ENCODE data around the gene BAHCC1. TPM values are rescaled to one million over a fixed set of nuclear protein-coding genes. Genes with fewer than 3 reads are reported as not detected.
A peak's percentile ranks its signal among the peaks of the same experiment; 100 is the strongest.

BAHCC1 gene
- total RNA-seq, 6 donors from 2014 or later: 8.2 to 81.7 (median 21.0) TPM

- DNase-seq: peak in 1 of 2 donors; percentile 60
- Histone ChIP-seq H3K9me3 (no peaks in the 10 kb centered on the region), H3K36me3 (no peaks in the 10 kb centered on the region), H3K4me1 (no peaks in the 10 kb centered on the region), H3K27me3 (no peaks in the 10 kb centered on the region), H3K4me3 (no peak overlapping the region), H3K27ac (no peak overlapping the region)
- TF ChIP-seq EP300 (IDR thresholded peaks at IDR 0.05): no peak
- TF ChIP-seq CTCF (IDR thresholded peaks at IDR 0.05): no peak
- no peak for TF ChIP-seq POLR2AphosphoS5 (IDR thresholded peaks at IDR 0.05)
- TF ChIP-seq POLR2A (IDR thresholded peaks at IDR 0.05): no peak
- no peak for ATAC-seq (ENCODE audit: low FRiP score in 2 of 2)
- 79 to 92% methylated on average over 10 to 16 of the region's 16 CpGs for WGBS, 2 donors
Measured at GRCh38 chr17:81474958-81475357, 79.7 kb downstream of the BAHCC1 start.

- TF ChIP-seq CTCF (IDR thresholded peaks at IDR 0.05) (no peak), POLR2AphosphoS5 (IDR thresholded peaks at IDR 0.05) (no peak), POLR2A (IDR thresholded peaks at IDR 0.05) (no peak), EP300 (IDR thresholded peaks at IDR 0.05) (no peak)
- Histone ChIP-seq H3K36me3 (no peaks in the 10 kb centered on the region), H3K27me3 (peaks cover 0 to 1% (median 0%) of the 10 kb centered on the region in 4 donors), H3K27ac (no peak overlapping the region), H3K4me3 (no peak overlapping the region), H3K9me3 (no peaks in the 10 kb centered on the region), H3K4me1 (peaks cover 0 to 7% (median 5%) of the 10 kb centered on the region in 4 donors)
- DNase-seq: no peak
- no peak for ATAC-seq (ENCODE audit: low FRiP score in 2 of 2)
- WGBS, 2 donors: 93 to 100% methylated on average over 1 to 6 of the region's 7 CpGs
Measured at GRCh38 chr17:81476097-81476496, 80.8 kb downstream of the BAHCC1 start.

DNA sequence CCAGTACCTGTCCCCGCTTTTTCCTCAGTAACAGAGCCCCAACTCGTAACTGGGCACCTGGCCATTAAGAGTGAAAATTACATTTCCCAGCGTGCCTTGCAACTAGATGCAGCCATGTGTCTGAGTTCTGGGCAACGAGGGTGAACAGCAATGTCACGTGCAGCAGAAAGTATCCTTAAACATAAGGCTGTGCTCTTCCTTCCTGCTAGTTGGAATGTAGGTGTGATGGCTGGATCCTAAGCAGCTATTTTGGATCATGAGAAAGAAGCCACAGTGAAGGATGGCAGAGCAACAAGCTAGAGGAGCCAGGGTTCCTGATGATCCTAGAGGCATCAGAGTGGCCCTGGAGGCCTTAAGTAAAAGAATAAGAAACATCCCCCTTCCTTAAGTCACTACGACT is 81.4 kb downstream of the BAHCC1 start:
- TF ChIP-seq CTCF (IDR thresholded peaks at IDR 0.05) (no peak), POLR2A (IDR thresholded peaks at IDR 0.05) (no peak), POLR2AphosphoS5 (IDR thresholded peaks at IDR 0.05) (no peak), EP300 (IDR thresholded peaks at IDR 0.05) (no peak)
- H3K27ac ChIP-seq: no peak overlapping the region
- no peak for DNase-seq
- no peak overlapping the region for H3K4me3 ChIP-seq
- ATAC-seq (ENCODE audit: low FRiP score in 2 of 2): no peak
- peaks cover 3 to 12% (median 10%) of the 10 kb centered on the region in 4 donors for H3K4me1 ChIP-seq
- H3K9me3 ChIP-seq: no peaks in the 10 kb centered on the region
- 97 to 98% methylated on average over 6 of the region's 6 CpGs for WGBS, 2 donors
- H3K36me3 ChIP-seq: no peaks in the 10 kb centered on the region
- peaks cover 0 to 4% (median 0%) of the 10 kb centered on the region in 4 donors for H3K27me3 ChIP-seq

- 61 to 90% methylated on average over 2 to 7 of the region's 7 CpGs for whole genome bisulfite sequencing, 2 donors
- DNase-seq: no peak
- no peak for ATAC-seq (ENCODE audit: low FRiP score in 2 of 2)
- TF ChIP-seq POLR2A (IDR thresholded peaks at IDR 0.05): no peak
- peaks cover 5 to 16% (median 13%) of the 10 kb centered on the region in 4 donors for H3K4me1 ChIP-seq
- no peak overlapping the region for H3K4me3 ChIP-seq
- no peak overlapping the region for H3K27ac ChIP-seq
- H3K27me3 ChIP-seq: peaks cover 0 to 4% (median 0%) of the 10 kb centered on the region in 4 donors
- no peaks in the 10 kb centered on the region for H3K36me3 ChIP-seq
- H3K9me3 ChIP-seq: no peaks in the 10 kb centered on the region
Measured at GRCh38 chr17:81477173-81477572, 81.9 kb downstream of the BAHCC1 start.

DNA sequence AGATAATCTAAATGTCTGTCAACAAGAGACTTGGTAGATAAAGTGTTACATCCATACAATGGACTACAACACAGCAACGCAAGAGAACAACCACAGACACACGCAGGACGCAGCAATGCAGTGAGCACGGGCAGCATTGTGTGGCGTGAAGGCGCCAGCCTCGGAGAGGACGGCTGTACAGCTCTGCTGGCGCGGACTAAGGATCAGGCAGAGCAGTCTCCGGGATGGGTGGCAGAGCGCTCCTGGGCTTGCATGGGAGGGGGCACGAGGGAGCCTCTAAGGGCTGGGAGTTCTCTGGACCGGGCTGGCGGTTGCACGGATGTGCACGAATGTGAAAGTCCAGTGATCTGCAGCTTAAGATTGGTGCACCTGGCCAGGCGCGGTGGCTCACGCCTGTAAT is 82.9 kb downstream of the BAHCC1 start:
- Histone ChIP-seq H3K4me3 (no peak overlapping the region), H3K4me1 (peaks cover 5 to 18% (median 14%) of the 10 kb centered on the region in 4 donors), H3K36me3 (no peaks in the 10 kb centered on the region), H3K27ac (no peak overlapping the region), H3K27me3 (peaks cover 0 to 4% (median 0%) of the 10 kb centered on the region in 4 donors), H3K9me3 (no peaks in the 10 kb centered on the region)
- ATAC-seq (ENCODE audit: low FRiP score in 2 of 2): no peak
- 92 to 95% methylated on average over 20 of the region's 20 CpGs for WGBS, 2 donors
- TF ChIP-seq CTCF (IDR thresholded peaks at IDR 0.05) (no peak), POLR2AphosphoS5 (IDR thresholded peaks at IDR 0.05) (no peak), EP300 (IDR thresholded peaks at IDR 0.05) (no peak), POLR2A (IDR thresholded peaks at IDR 0.05) (no peak)
- peak in 1 of 2 donors; percentile 59 for DNase-seq
